Keratinocyte (primary cell): Measurements from ENCODE around the gene KRT73. TPM values are rescaled to one million over a fixed set of nuclear protein-coding genes. Genes with fewer than 3 reads are reported as not detected.

Experiments used
- DNase-seq: peaks from one replicate; pipeline ENCODE4 v3.0.0-alpha.2; 2011; ENCODE audit warnings: low read depth, missing footprints, low spot score
- FAIRE-seq: peaks from 2 replicates; lab custom pipeline; 2011; peaks lifted over from hg19 to GRCh38; lab: Jason Lieb, UNC
- H2AFZ ChIP-seq: 2 replicates; pipeline ENCODE4 v1.6.0; 2012; ENCODE audit warnings: low read length, control low read depth, inconsistent platforms; ENCODE audit not compliant: control insufficient read depth
- H3K27ac ChIP-seq: 2 replicates; pipeline ENCODE4 v1.5.1; 2011; ENCODE audit warnings: low read length; ENCODE audit not compliant: control insufficient read depth, insufficient read depth
- H3K27me3 ChIP-seq: 3 replicates; pipeline ENCODE4 v1.6.0; 2011; ENCODE audit warnings: low read length; ENCODE audit not compliant: control insufficient read depth, insufficient read depth; ENCODE audit errors: extremely low read depth
- H3K36me3 ChIP-seq, 2 experiments: 2 replicates in 1 of 2; 3 replicates in 1 of 2; pipeline ENCODE4 v1.5.1; 2011; ENCODE audit warnings: low read length in 2 of 2, mild to moderate bottlenecking in 1 of 2; ENCODE audit not compliant: control insufficient read depth in 2 of 2, insufficient read depth in 2 of 2; ENCODE audit errors: extremely low read depth in 1 of 2
- H3K4me1 ChIP-seq: 3 replicates; pipeline ENCODE4 v1.5.1; 2011; ENCODE audit warnings: low read length; ENCODE audit not compliant: control insufficient read depth, insufficient read depth; ENCODE audit errors: extremely low read depth
- H3K4me2 ChIP-seq: 3 replicates; pipeline ENCODE4 v1.6.0; 2011; ENCODE audit warnings: low read depth, low read length; ENCODE audit not compliant: control insufficient read depth, insufficient read depth; ENCODE audit errors: extremely low read depth
- H3K4me3 ChIP-seq, 3 experiments: fragments of 200-600 bp in 1 of 3; sonication (generic) in 1 of 3; 2 replicates in 2 of 3; 3 replicates in 1 of 3; pipeline ENCODE4 v1.5.1; 2011 to 2016; ENCODE audit warnings: low read length in 3 of 3, mild to moderate bottlenecking in 3 of 3, control low read depth in 2 of 3, inconsistent platforms in 1 of 3, low read depth in 1 of 3, mixed read lengths in 1 of 3, mixed run types in 1 of 3, moderate library complexity in 1 of 3; ENCODE audit not compliant: control insufficient read depth in 2 of 3, insufficient read depth in 2 of 3; ENCODE audit errors: extremely low read depth in 1 of 3
- H3K79me2 ChIP-seq: 2 replicates; pipeline ENCODE4 v1.6.0; 2012; ENCODE audit warnings: low read length; ENCODE audit not compliant: control insufficient read depth, insufficient read depth
- H3K9ac ChIP-seq: 3 replicates; pipeline ENCODE4 v1.6.0; 2011; ENCODE audit warnings: low read length; ENCODE audit not compliant: control insufficient read depth, insufficient read depth; ENCODE audit errors: extremely low read depth
- H3K9me1 ChIP-seq: 3 replicates; pipeline ENCODE4 v1.6.0; 2011; ENCODE audit warnings: low read length; ENCODE audit not compliant: control insufficient read depth, insufficient read depth; ENCODE audit errors: extremely low read depth
- H3K9me3 ChIP-seq: 2 replicates; pipeline ENCODE4 v1.5.1; 2012; ENCODE audit warnings: low read depth, low read length; ENCODE audit not compliant: control insufficient read depth
- H4K20me1 ChIP-seq: 3 replicates; pipeline ENCODE4 v1.6.0; 2011; ENCODE audit warnings: low read length; ENCODE audit not compliant: control insufficient read depth, insufficient read depth; ENCODE audit errors: extremely low read depth
- CTCF ChIP-seq, 3 experiments: IDR thresholded peaks in 1 of 3; conservative IDR thresholded peaks in 1 of 3; optimal IDR thresholded peaks in 1 of 3; 2 replicates in 2 of 3; 3 replicates in 1 of 3; pipeline versions ENCODE3 to v1.5.1; 2011; ENCODE audit warnings: low read length in 3 of 3, mild to moderate bottlenecking in 3 of 3, moderate library complexity in 2 of 3, control low read depth in 1 of 3, inconsistent platforms in 1 of 3; ENCODE audit not compliant: insufficient read depth in 2 of 3; ENCODE audit errors: extremely low read depth in 1 of 3
- EZH2 ChIP-seq: IDR thresholded peaks from one replicate; pipeline ENCODE4 v1.6.1; 2012; ENCODE audit warnings: inconsistent platforms, mild to moderate bottlenecking, low read length, moderate library complexity
- dilution Hi-C: fragments of 300-500 bp; cut with MboI; formaldehyde crosslinking; loops from one replicate; pipeline ENCODE4 v1.7.0; 2020; ENCODE audit warnings: low sequenced_read_pairs; ENCODE audit not compliant: extremely low pct_ligation_motif_present
- polyA plus RNA-seq, 5 experiments: library from polyadenylated mRNA; depleted of rRNA in 3 of 5; stranded (reverse) in 3 of 5; stranded (forward) in 1 of 5; unstranded in 1 of 5; fragments of >200 nt; gene quantifications; 1 replicate in 1 of 5; 2 replicates in 3 of 5; 3 replicates in 1 of 5; pipeline versions ENCODE4 v1.2.1 to v1.2.3, GENCODE V29; 2011 to 2012; ENCODE audit warnings: missing spikeins in 2 of 5, low read depth in 1 of 5, low replicate concordance in 1 of 5

KRT73 gene
- polyA plus RNA-seq, 1 donor (not counting 4 experiments of a cell fraction or from before 2014, with no cell fraction given): 0.03 TPM

GRCh38 chr12:52614381-52615207, 3.8 kb downstream of the KRT73 start:
- Histone ChIP-seq H3K4me2 (no peak overlapping the region), H3K79me2 (no peaks in the 10 kb centered on the region), H3K9me3 (no peaks in the 10 kb centered on the region), H3K4me3 (no peak overlapping the region), H3K9ac (no peak overlapping the region), H4K20me1 (no peaks in the 10 kb centered on the region), H3K9me1 (no peaks in the 10 kb centered on the region), H3K27me3 (peaks cover 23% of the 10 kb centered on the region), H2AFZ (no peak overlapping the region), H3K36me3 (no peaks in the 10 kb centered on the region), H3K4me1 (no peaks in the 10 kb centered on the region), H3K27ac (no peak overlapping the region)
- dilution Hi-C loops: no loop called here
- FAIRE-seq: no peak
- TF ChIP-seq CTCF (optimal IDR thresholded peaks at IDR 0.05 in 1 of 3, IDR thresholded peaks at IDR 0.05 in 1 of 3, conservative IDR thresholded peaks at IDR 0.05 in 1 of 3; ENCODE audit: extremely low read depth in 1 of 3, insufficient read depth in 2 of 3, low read length in 3 of 3): no peak
- no peak for TF ChIP-seq EZH2
- no peak for DNase-seq

GRCh38 chr12:52613384-52614030, 4.9 kb downstream of the KRT73 start:
- Histone ChIP-seq H3K27me3 (peaks cover 23% of the 10 kb centered on the region), H3K9me1 (no peaks in the 10 kb centered on the region), H3K27ac (no peak overlapping the region), H3K36me3 (no peaks in the 10 kb centered on the region), H3K4me1 (no peaks in the 10 kb centered on the region), H3K79me2 (no peaks in the 10 kb centered on the region), H3K9ac (no peak overlapping the region), H3K4me2 (no peak overlapping the region), H3K9me3 (no peaks in the 10 kb centered on the region), H2AFZ (no peak overlapping the region), H3K4me3 (no peak overlapping the region), H4K20me1 (no peaks in the 10 kb centered on the region)
- FAIRE-seq: no peak
- dilution Hi-C loops: no loop called here
- TF ChIP-seq EZH2: no peak
- no peak for TF ChIP-seq CTCF (optimal IDR thresholded peaks at IDR 0.05 in 1 of 3, IDR thresholded peaks at IDR 0.05 in 1 of 3, conservative IDR thresholded peaks at IDR 0.05 in 1 of 3; ENCODE audit: extremely low read depth in 1 of 3, insufficient read depth in 2 of 3, low read length in 3 of 3)
- DNase-seq: no peak
